Karpas-422 (cell line): ENCODE measurements around the gene STXBP6. TPM values are rescaled to one million over a fixed set of nuclear protein-coding genes. Genes with fewer than 3 reads are reported as not detected.

ENCODE experiments used
- DNase-seq: peaks from one replicate; pipeline ENCODE4 v3.0.0-alpha.2; 2015
- H2AFZ ChIP-seq: fragments of 200-600 bp; sonication (generic); 2 replicates; pipeline ENCODE4 v1.6.1; 2014; ENCODE audit warnings: antibody characterized with exemption, low read length, mixed read lengths
- H3K27ac ChIP-seq: fragments of 200-600 bp; sonication (generic); 2 replicates; pipeline ENCODE4 v1.5.1; 2014; ENCODE audit warnings: mild to moderate bottlenecking, low read length, moderate library complexity
- H3K27me3 ChIP-seq: fragments of 200-600 bp; sonication (generic); 2 replicates; pipeline ENCODE4 v1.6.1; 2014; ENCODE audit warnings: low read length, mixed read lengths
- H3K36me3 ChIP-seq: fragments of 200-600 bp; sonication (generic); 2 replicates; pipeline ENCODE4 v1.6.1; 2014; ENCODE audit warnings: low read length, mixed read lengths; ENCODE audit not compliant: insufficient read depth
- H3K4me1 ChIP-seq: fragments of 200-600 bp; sonication (generic); 2 replicates; pipeline ENCODE4 v1.6.1; 2014; ENCODE audit warnings: mild to moderate bottlenecking, low read length, mixed read lengths
- H3K4me2 ChIP-seq: fragments of 200-600 bp; sonication (generic); 2 replicates; pipeline ENCODE4 v1.6.1; 2014; ENCODE audit warnings: low read length, low read depth, mild to moderate bottlenecking; ENCODE audit not compliant: poor library complexity, severe bottlenecking
- H3K4me3 ChIP-seq: fragments of 200-600 bp; sonication (generic); 2 replicates; pipeline ENCODE4 v1.5.1; 2014; ENCODE audit warnings: mild to moderate bottlenecking, antibody characterized with exemption, low read length, mixed read lengths
- H3K79me2 ChIP-seq: fragments of 200-600 bp; sonication (generic); 2 replicates; pipeline ENCODE4 v1.6.1; 2014; ENCODE audit warnings: mild to moderate bottlenecking, low read length, mixed read lengths
- H3K9ac ChIP-seq: fragments of 200-600 bp; sonication (generic); 2 replicates; pipeline ENCODE4 v1.6.0; 2014; ENCODE audit warnings: low read length
- H3K9me2 ChIP-seq: fragments of 200-600 bp; sonication (generic), shearing (Covaris generic); replicated peaks from 2 replicates; pipeline ENCODE4 v1.6.0; 2014; ENCODE audit warnings: mild to moderate bottlenecking, low read length, moderate library complexity; ENCODE audit not compliant: insufficient read depth
- H3K9me3 ChIP-seq: fragments of 300-700, 200-600 bp; sonication (generic); 2 replicates; pipeline ENCODE4 v1.6.1; 2014; ENCODE audit warnings: low read length, mixed read lengths
- H4K20me1 ChIP-seq: fragments of 200-600 bp; sonication (generic); 2 replicates; pipeline ENCODE4 v1.6.1; 2014; ENCODE audit warnings: mild to moderate bottlenecking, antibody characterized with exemption, low read length, low read depth; ENCODE audit not compliant: insufficient read depth
- total RNA-seq: library from RNA; depleted of rRNA; stranded (reverse); fragments of >200 nt; shearing (Covaris generic); gene quantifications from 2 replicates; pipeline ENCODE4 v1.2.3, GENCODE V29; 2014; ENCODE audit warnings: low replicate concordance

STXBP6 gene
- total RNA-seq, 1 experiment from 2014 or later, result 1.3 TPM

GRCh38 chr14:25049093-25049567, 817 bp downstream of the STXBP6 start:
- Histone ChIP-seq H3K9ac (no peak overlapping the region), H2AFZ (no peak overlapping the region), H3K4me1 (no peaks in the 10 kb centered on the region), H3K27ac (no peak overlapping the region), H3K79me2 (no peaks in the 10 kb centered on the region), H3K9me3 (no peaks in the 10 kb centered on the region; the same call in 1 of the 2 replicates), H4K20me1 (no peaks in the 10 kb centered on the region), H3K36me3 (no peaks in the 10 kb centered on the region), H3K27me3 (no peaks in the 10 kb centered on the region), H3K4me2 (no peak overlapping the region), H3K4me3 (no peak overlapping the region), H3K9me2 (no peaks in the 10 kb centered on the region)
- no peak for DNase-seq

DNA sequence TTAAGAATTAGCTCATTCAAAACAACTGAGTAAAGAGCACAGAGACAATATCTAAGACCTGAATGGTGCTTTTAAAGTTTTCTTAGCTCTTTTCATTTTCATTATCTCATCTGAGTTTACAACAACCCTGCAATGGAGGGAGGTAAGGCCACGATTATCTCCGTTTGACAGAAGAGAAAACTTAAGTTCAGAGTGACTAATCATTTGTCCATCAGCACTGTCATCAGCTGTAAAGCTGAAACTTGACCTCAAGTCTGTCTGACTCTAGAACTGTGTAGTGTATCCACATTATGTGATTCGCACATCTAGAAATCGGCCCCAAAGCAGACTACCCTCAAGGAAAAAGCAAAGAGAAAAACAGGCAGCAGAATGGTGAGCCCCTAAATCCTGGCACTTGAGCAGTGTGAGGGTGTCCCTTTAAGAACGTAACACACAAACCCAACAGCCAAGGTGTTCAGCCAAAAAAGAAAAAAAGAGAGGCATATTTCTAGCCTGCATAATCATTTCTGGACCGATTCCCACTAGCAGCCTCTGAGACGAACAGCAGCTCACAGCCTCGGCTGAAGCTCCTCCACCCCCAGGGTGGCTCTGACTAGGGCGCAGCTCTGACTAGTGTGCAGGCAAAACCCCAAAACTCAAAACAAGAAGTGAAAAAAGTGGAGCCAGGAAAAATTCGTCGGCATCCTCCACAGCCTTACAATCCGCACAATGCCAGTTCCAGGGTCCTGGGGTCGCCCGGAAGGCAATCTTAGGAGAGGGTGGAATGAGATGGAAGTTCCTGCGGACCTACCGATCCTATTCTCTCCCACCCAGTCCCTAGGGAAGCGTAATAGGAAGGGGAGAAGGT, 1.6 kb downstream of the STXBP6 start:
- no peak overlapping the region for H2AFZ ChIP-seq
- H3K27ac ChIP-seq, result no peak overlapping the region
- no peaks in the 10 kb centered on the region for H3K4me1 ChIP-seq
- no peak overlapping the region for H3K4me2 ChIP-seq
- no peaks in the 10 kb centered on the region; the same call in 1 of the 2 replicates for H3K9me3 ChIP-seq
- H3K27me3 ChIP-seq, result no peaks in the 10 kb centered on the region
- H3K9me2 ChIP-seq, result no peaks in the 10 kb centered on the region
- no peak overlapping the region for H3K9ac ChIP-seq
- H3K36me3 ChIP-seq, result no peaks in the 10 kb centered on the region
- no peak overlapping the region for H3K4me3 ChIP-seq
- no peak for DNase-seq
- no peaks in the 10 kb centered on the region for H3K79me2 ChIP-seq
- no peaks in the 10 kb centered on the region for H4K20me1 ChIP-seq

GRCh38 chr14:25046301-25046943, 3.5 kb downstream of the STXBP6 start:
- H3K4me1 ChIP-seq, result no peaks in the 10 kb centered on the region
- no peaks in the 10 kb centered on the region for H3K9me2 ChIP-seq
- no peaks in the 10 kb centered on the region for H3K79me2 ChIP-seq
- no peak overlapping the region for H2AFZ ChIP-seq
- H3K9ac ChIP-seq, result no peak overlapping the region
- H4K20me1 ChIP-seq, result no peaks in the 10 kb centered on the region
- H3K4me3 ChIP-seq, result no peak overlapping the region
- peaks cover 3% of the 10 kb centered on the region for H3K9me3 ChIP-seq
- no peak overlapping the region for H3K27ac ChIP-seq
- no peaks in the 10 kb centered on the region for H3K27me3 ChIP-seq
- H3K36me3 ChIP-seq, result no peaks in the 10 kb centered on the region
- no peak overlapping the region for H3K4me2 ChIP-seq
- no peak for DNase-seq

GRCh38 chr14:25044106-25044698, 5.7 kb downstream of the STXBP6 start:
- no peaks in the 10 kb centered on the region for H3K36me3 ChIP-seq
- H3K9me3 ChIP-seq, result peaks cover 8% of the 10 kb centered on the region
- no peak overlapping the region for H2AFZ ChIP-seq
- no peak for DNase-seq
- H4K20me1 ChIP-seq, result no peaks in the 10 kb centered on the region
- H3K4me2 ChIP-seq, result no peak overlapping the region
- H3K4me1 ChIP-seq, result no peaks in the 10 kb centered on the region
- H3K9ac ChIP-seq, result no peak overlapping the region
- no peaks in the 10 kb centered on the region for H3K9me2 ChIP-seq
- H3K4me3 ChIP-seq, result no peak overlapping the region
- no peak overlapping the region for H3K27ac ChIP-seq
- no peaks in the 10 kb centered on the region for H3K27me3 ChIP-seq
- no peaks in the 10 kb centered on the region for H3K79me2 ChIP-seq

- H3K9me3 ChIP-seq, result peaks cover 8% of the 10 kb centered on the region
- H3K4me1 ChIP-seq, result no peaks in the 10 kb centered on the region
- no peaks in the 10 kb centered on the region for H3K9me2 ChIP-seq
- no peak overlapping the region for H2AFZ ChIP-seq
- H3K27me3 ChIP-seq, result no peaks in the 10 kb centered on the region
- no peak overlapping the region for H3K9ac ChIP-seq
- no peaks in the 10 kb centered on the region for H3K36me3 ChIP-seq
- no peak overlapping the region for H3K4me2 ChIP-seq
- H4K20me1 ChIP-seq, result no peaks in the 10 kb centered on the region
- no peaks in the 10 kb centered on the region for H3K79me2 ChIP-seq
- DNase-seq, result no peak
- no peak overlapping the region for H3K4me3 ChIP-seq
- no peak overlapping the region for H3K27ac ChIP-seq
These were observed 7.3 kb downstream of the STXBP6 start for GRCh38 chr14:25042362-25043299.

DNA sequence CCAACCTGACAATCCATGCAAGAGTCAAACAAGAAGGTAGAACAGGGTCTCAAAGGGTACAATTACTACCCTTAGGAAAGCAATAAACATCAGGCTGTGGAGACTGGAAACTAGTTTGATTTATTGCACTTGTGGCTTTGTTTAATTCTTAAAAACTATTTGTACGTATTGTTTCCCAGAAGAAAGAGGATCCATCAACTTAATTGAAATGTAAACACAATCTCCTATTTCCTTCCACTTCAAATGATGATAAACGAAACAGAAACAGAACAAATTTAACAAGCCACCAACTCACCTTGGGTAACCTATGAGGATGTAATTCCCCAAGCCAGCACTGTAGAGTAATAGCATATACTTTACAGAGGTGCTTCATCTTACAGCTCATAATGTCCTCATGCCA, 8.0 kb downstream of the STXBP6 start:
- Histone ChIP-seq H3K9me3 (peaks cover 8% of the 10 kb centered on the region), H3K4me1 (no peaks in the 10 kb centered on the region), H3K4me2 (no peak overlapping the region), H3K4me3 (no peak overlapping the region), H3K27ac (no peak overlapping the region), H3K9ac (no peak overlapping the region), H3K27me3 (no peaks in the 10 kb centered on the region), H3K36me3 (no peaks in the 10 kb centered on the region), H2AFZ (no peak overlapping the region), H3K9me2 (no peaks in the 10 kb centered on the region), H3K79me2 (no peaks in the 10 kb centered on the region), H4K20me1 (no peaks in the 10 kb centered on the region)
- DNase-seq, result no peak

DNA sequence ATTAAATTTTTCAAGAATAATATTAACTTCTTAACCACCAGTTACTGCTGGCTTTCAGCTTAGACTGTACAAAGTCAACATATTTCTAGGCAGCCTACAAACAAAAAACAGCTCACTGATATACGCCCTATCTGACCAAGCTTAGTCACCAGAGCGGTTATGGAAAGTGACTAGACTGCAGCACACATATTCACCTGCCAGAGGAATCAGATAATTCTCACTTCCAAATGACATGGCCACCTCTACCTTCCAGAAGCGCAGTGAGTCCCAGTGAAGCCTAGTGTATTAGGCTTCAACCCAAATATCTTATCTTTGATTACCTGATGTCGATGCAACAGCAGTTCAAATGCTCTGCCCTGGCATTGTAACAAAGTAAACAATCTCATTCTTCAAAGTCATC, 8.5 kb downstream of the STXBP6 start:
- H3K27ac ChIP-seq, result no peak overlapping the region

More for the DNA sequence above, 8.5 kb downstream of the STXBP6 start:
- H3K4me2 ChIP-seq, result no peak overlapping the region
- no peaks in the 10 kb centered on the region for H4K20me1 ChIP-seq
- no peak overlapping the region for H2AFZ ChIP-seq
- no peaks in the 10 kb centered on the region for H3K9me2 ChIP-seq
- no peaks in the 10 kb centered on the region for H3K4me1 ChIP-seq
- no peaks in the 10 kb centered on the region for H3K27me3 ChIP-seq
- H3K79me2 ChIP-seq, result no peaks in the 10 kb centered on the region
- DNase-seq, result no peak
- no peaks in the 10 kb centered on the region for H3K36me3 ChIP-seq
- H3K9ac ChIP-seq, result no peak overlapping the region
- no peak overlapping the region for H3K4me3 ChIP-seq
- peaks cover 8% of the 10 kb centered on the region for H3K9me3 ChIP-seq
